ENCODE results near the gene PARVG.
"Not testable (repeated sequence)": the region's sequence is repeated elsewhere in the genome, so short reads cannot be mapped to it uniquely, and the experiment has no call there.

The PARVG gene

GRCh38 chr22:44211946-44212930 lies 31.5 kb downstream of the PARVG start:
- no peak for DNase-seq (ENCODE audit: low read depth, low spot score)

- DNase-seq (ENCODE audit: low read depth, low spot score) = no peak
These were observed 32.2 kb downstream of the PARVG start for GRCh38 chr22:44212936-44213335.

- no peak for DNase-seq (ENCODE audit: low read depth, low spot score)
These were observed 32.8 kb downstream of the PARVG start for GRCh38 chr22:44213489-44214043.

- DNase-seq (ENCODE audit: low read depth, low spot score) = no peak
These were observed 33.5 kb downstream of the PARVG start for GRCh38 chr22:44214187-44214586.

- no peak for DNase-seq (ENCODE audit: low read depth, low spot score)
These were observed 34.0 kb downstream of the PARVG start for GRCh38 chr22:44214764-44215163.

GRCh38 chr22:44215287-44215686 lies 34.6 kb downstream of the PARVG start:
- no peak for DNase-seq (ENCODE audit: low read depth, low spot score)

- no peak for DNase-seq (ENCODE audit: low read depth, low spot score)
These were observed 36.6 kb downstream of the PARVG start for GRCh38 chr22:44217346-44217745.

- no peak for DNase-seq (ENCODE audit: low read depth, low spot score)
These were observed 37.3 kb downstream of the PARVG start for GRCh38 chr22:44218071-44218470.

- no peak for DNase-seq (ENCODE audit: low read depth, low spot score)
These were observed 38.6 kb downstream of the PARVG start for GRCh38 chr22:44219101-44219870.

- no peak for DNase-seq (ENCODE audit: low read depth, low spot score)
These were observed 40.3 kb downstream of the PARVG start for GRCh38 chr22:44220727-44221680.

- DNase-seq (ENCODE audit: low read depth, low spot score) = no peak
These were observed 41.2 kb downstream of the PARVG start for GRCh38 chr22:44221710-44222475.

- DNase-seq (ENCODE audit: low read depth, low spot score) = no peak
These were observed 43.4 kb downstream of the PARVG start for GRCh38 chr22:44224166-44224565.

- no peak for DNase-seq (ENCODE audit: low read depth, low spot score)
These were observed 44.5 kb downstream of the PARVG start for GRCh38 chr22:44225091-44225689.

- no peak for DNase-seq (ENCODE audit: low read depth, low spot score)
These were observed 45.1 kb downstream of the PARVG start for GRCh38 chr22:44225812-44226211.

- no peak for DNase-seq (ENCODE audit: low read depth, low spot score)
These were observed 48.6 kb downstream of the PARVG start for GRCh38 chr22:44229331-44229730.

GRCh38 chr22:44229809-44230208 lies 49.1 kb downstream of the PARVG start:
- DNase-seq (ENCODE audit: low read depth, low spot score) = no peak

GRCh38 chr22:44231233-44231632 lies 50.5 kb downstream of the PARVG start:
- DNase-seq (ENCODE audit: low read depth, low spot score) = no peak

GRCh38 chr22:44234372-44234771 lies 53.6 kb downstream of the PARVG start:
- DNase-seq (ENCODE audit: low read depth, low spot score) = not testable (repeated sequence)

GRCh38 chr22:44237290-44237689 lies 56.6 kb downstream of the PARVG start:
- no peak for DNase-seq (ENCODE audit: low read depth, low spot score)

GRCh38 chr22:44241121-44241520 lies 60.4 kb downstream of the PARVG start:
- DNase-seq (ENCODE audit: low read depth, low spot score) = not testable (repeated sequence)
